K562 (cell line): ENCODE measurements around the gene PHF12. TPM values are rescaled to one million over a fixed set of nuclear protein-coding genes. Genes with fewer than 3 reads are reported as not detected.

Experiments used
- ATAC-seq: fragments of 200-7000 bp; cut with Tn5 transposase; 3 replicates; pipeline ENCODE4 v1.9.1; 2020; ENCODE audit warnings: moderate library complexity
- BruUV-seq: library from RNA; stranded (reverse); fragments of 400-500 nt; replicated peaks from 2 replicates; lab custom pipeline; 2021; lab: Mats Ljungman, UMichigan
- CTCF ChIA-PET: fragments of 300-600 bp; formaldehyde crosslinking; extraction: SDS; loops from one replicate; lab custom pipeline; 2021; ENCODE audit warnings: low intra/inter-chr PET ratio; lab: Yijun Ruan, JAX
- POLR2A ChIA-PET: fragments of 300-600, 350-650 bp; sonication (Branson Sonifier 250); formaldehyde crosslinking; extraction: SDS; loops from one replicate; lab custom pipeline; 2021; ENCODE audit warnings: antibody characterized with exemption, inconsistent platforms; lab: Yijun Ruan, JAX
- DNase-seq, 4 experiments: peaks; one replicate each; pipeline versions ENCODE4 v3.0.0 to v3.0.0-alpha.2; 2011 to 2018; ENCODE audit warnings: low spot score in 3 of 4, mixed read lengths in 3 of 4; ENCODE audit errors: extremely low read depth in 1 of 4
- FAIRE-seq: peaks from 2 replicates; lab custom pipeline; 2011; peaks lifted over from hg19 to GRCh38; lab: Jason Lieb, UNC
- H2AFZ ChIP-seq: 2 replicates; pipeline ENCODE4 v1.6.0; 2011; ENCODE audit warnings: low read depth, low read length, control low read depth, inconsistent platforms
- H3K27ac ChIP-seq: fragments of 200-600 bp; 3 replicates; pipeline ENCODE4 v1.8.0; 2011; ENCODE audit warnings: low read depth, mild to moderate bottlenecking, control low read depth, inconsistent platforms, low read length, moderate library complexity, mixed read lengths; ENCODE audit errors: extremely low read depth
- H3K27me3 ChIP-seq, 2 experiments: fragments of 300-600 bp in 1 of 2; 2 replicates in 1 of 2; 3 replicates in 1 of 2; pipeline versions ENCODE4 v1.6.0 to v1.8.0; 2011; ENCODE audit warnings: inconsistent platforms in 2 of 2, low read length in 2 of 2, mild to moderate bottlenecking in 1 of 2, mixed read lengths in 1 of 2, moderate library complexity in 1 of 2; ENCODE audit not compliant: control insufficient read depth in 2 of 2, insufficient read depth in 2 of 2
- H3K36me3 ChIP-seq: fragments of 300-600 bp; 3 replicates; pipeline ENCODE4 v1.8.0; 2011; ENCODE audit warnings: mild to moderate bottlenecking, low read length, inconsistent platforms; ENCODE audit not compliant: control insufficient read depth, insufficient read depth
- H3K4me1 ChIP-seq, 2 experiments: fragments of 200-600 bp in 1 of 2; replicated peaks in 1 of 2; 2 replicates in 1 of 2; 3 replicates in 1 of 2; pipeline versions ENCODE4 v1.5.1 to v1.8.0; 2011; ENCODE audit warnings: inconsistent platforms in 2 of 2, low read length in 2 of 2, mild to moderate bottlenecking in 1 of 2, mixed read lengths in 1 of 2, moderate library complexity in 1 of 2; ENCODE audit not compliant: control insufficient read depth in 2 of 2, insufficient read depth in 2 of 2
- H3K4me2 ChIP-seq: 2 replicates; pipeline ENCODE4 v1.6.1; 2011; ENCODE audit warnings: low read length, control low read depth, inconsistent platforms, mixed read lengths; ENCODE audit not compliant: insufficient read depth
- H3K4me3 ChIP-seq: fragments of 200-600 bp; sonication (generic), shearing (Covaris generic); 2 replicates; pipeline ENCODE4 v1.5.1; 2016; ENCODE audit warnings: control low read depth, inconsistent platforms
- H3K79me2 ChIP-seq: fragments of 200-600 bp; 3 replicates; pipeline ENCODE4 v1.8.0; 2011; ENCODE audit warnings: low read length, inconsistent platforms; ENCODE audit not compliant: control insufficient read depth, insufficient read depth
- H3K9ac ChIP-seq, 2 experiments: 2 replicates each; pipeline versions ENCODE4 v1.6.0 to v1.6.1; 2011; ENCODE audit warnings: low read depth in 2 of 2, low read length in 2 of 2, control low read depth in 1 of 2, inconsistent platforms in 1 of 2, mild to moderate bottlenecking in 1 of 2, mixed read lengths in 1 of 2; ENCODE audit not compliant: insufficient read depth in 1 of 2
- H3K9me1 ChIP-seq: one replicate; pipeline ENCODE4 v1.6.0; 2011; ENCODE audit warnings: inconsistent platforms, mild to moderate bottlenecking, low read length, moderate library complexity; ENCODE audit not compliant: control insufficient read depth, insufficient read depth
- H3K9me3 ChIP-seq: replicated peaks from 2 replicates; pipeline ENCODE4 v1.5.1; 2011; ENCODE audit warnings: low read depth, low read length, inconsistent platforms; ENCODE audit not compliant: control insufficient read depth, insufficient read depth
- H4K20me1 ChIP-seq: replicated peaks from 2 replicates; pipeline ENCODE4 v1.6.1; 2011; ENCODE audit warnings: low read length, inconsistent platforms, mixed read lengths; ENCODE audit not compliant: control insufficient read depth, insufficient read depth
- ARID1B ChIP-seq: fragments of 450-650 bp; IDR thresholded peaks from 2 replicates; pipeline ENCODE4 v1.6.1; 2016; ENCODE audit warnings: antibody characterized with exemption, mild to moderate bottlenecking, inconsistent platforms
- BRCA1 ChIP-seq, 2 experiments: fragments of 450-650 bp in 1 of 2; sonication (generic) in 1 of 2; formaldehyde crosslinking in 1 of 2; IDR thresholded peaks; 2 replicates each; pipeline versions ENCODE4 v1.5.0 to v1.6.1; 2017 to 2020; ENCODE audit warnings: mild to moderate bottlenecking in 1 of 2, missing genetic modification reagents in 1 of 2
- CEBPB ChIP-seq: fragments of 450-650 bp; IDR thresholded peaks from 2 replicates; pipeline ENCODE4 v1.6.1; 2016; ENCODE audit warnings: missing genetic modification characterization, missing compliant biosample characterization
- CEBPG ChIP-seq, 3 experiments: fragments of 200-800 bp in 1 of 3; sonication (Bioruptor generic) in 1 of 3; sonication (generic) in 1 of 3; formaldehyde crosslinking in 1 of 3; IDR thresholded peaks in 2 of 3; conservative IDR thresholded peaks in 1 of 3; 2 replicates each; pipeline versions ENCODE4 v1.6.1 to v1.8.0; 2016 to 2022; ENCODE audit warnings: missing compliant biosample characterization in 2 of 3, missing genetic modification characterization in 2 of 3, mild to moderate bottlenecking in 1 of 3, missing genetic modification reagents in 1 of 3
- KDM4B ChIP-seq, 2 experiments: fragments of 450-650 bp in 1 of 2; sonication (generic) in 1 of 2; IDR thresholded peaks; 2 replicates each; pipeline ENCODE4 v1.6.1; 2016 to 2017; ENCODE audit warnings: borderline replicate concordance in 2 of 2, antibody characterized with exemption in 1 of 2, low read depth in 1 of 2, mild to moderate bottlenecking in 1 of 2
- LCOR ChIP-seq: sonication (generic); formaldehyde crosslinking; IDR thresholded peaks from 2 replicates; pipeline ENCODE4 v1.8.0; 2022; ENCODE audit warnings: mild to moderate bottlenecking, missing genetic modification reagents
- MXI1 ChIP-seq: IDR thresholded peaks from 2 replicates; pipeline ENCODE4 v1.6.1; 2011; ENCODE audit warnings: low read depth, mild to moderate bottlenecking, improper control_type of control experiment, low read length
- NFXL1 ChIP-seq: fragments of 450-650 bp; formaldehyde crosslinking; IDR thresholded peaks from 2 replicates; pipeline ENCODE4 v1.4.0; 2021; ENCODE audit warnings: mild to moderate bottlenecking
- SOX6 ChIP-seq: fragments of 450-650 bp; IDR thresholded peaks from 2 replicates; pipeline ENCODE4 v1.6.1; 2014; ENCODE audit warnings: mild to moderate bottlenecking
- TCF3 ChIP-seq: sonication (generic); formaldehyde crosslinking; IDR thresholded peaks from 2 replicates; pipeline ENCODE4 v1.4.0; 2020; ENCODE audit warnings: mild to moderate bottlenecking, missing genetic modification reagents
- TEAD4 ChIP-seq, 2 experiments: sonication (generic) in 1 of 2; formaldehyde crosslinking in 1 of 2; IDR thresholded peaks; 2 replicates each; pipeline versions ENCODE4 v1.6.1 to v1.8.0; 2012 to 2022; ENCODE audit warnings: borderline replicate concordance in 1 of 2, inconsistent platforms in 1 of 2, low read length in 1 of 2, mild to moderate bottlenecking in 1 of 2, missing genetic modification reagents in 1 of 2
- ZC3H4 ChIP-seq: sonication (generic); formaldehyde crosslinking; IDR thresholded peaks from 2 replicates; pipeline ENCODE4 v1.9.0; 2021; ENCODE audit warnings: missing genetic modification reagents, borderline replicate concordance
- ZNF24 ChIP-seq: fragments of 450-650 bp; IDR thresholded peaks from 2 replicates; pipeline ENCODE4 v1.6.1; 2016
- WGBS: fragments of 100-300 bp; shearing (Covaris generic); methylation state at CpG from one replicate; pipeline ENCODE4 v1.1.6; 2016; ENCODE audit warnings: low coverage, mixed read lengths; ENCODE audit not compliant: insufficient coverage; ENCODE audit errors: missing lambda C conversion rate; 5-methylcytosine and 5-hydroxymethylcytosine counted together
- in situ Hi-C: fragments of 300-500 bp; cut with MboI; formaldehyde crosslinking; loops from 4 replicates; pipeline ENCODE4 v1.15.0; 2018; ENCODE audit warnings: inconsistent platforms, mixed read lengths
- intact Hi-C: fragments of 100-400 bp; cut with micrococcal nuclease; formaldehyde crosslinking; loops from 2 replicates; pipeline ENCODE4 v1.14.2; 2022
- polyA plus RNA-seq, 8 experiments: library from polyadenylated mRNA; depleted of rRNA in 4 of 8; stranded (reverse) in 5 of 8; unstranded in 3 of 8; fragments of >200 nt; fragmentation: Nextera tagmentation in 2 of 8; fragmentation: Illumina TruSeq in 1 of 8; extraction: Ambion mirVana in 2 of 8; extraction: Trizol in 1 of 8; gene quantifications; 2 replicates each; pipeline versions ENCODE4 v1.2.1 to v1.2.3, GENCODE V29; 2011 to 2014; ENCODE audit warnings: inconsistent platforms in 1 of 8, missing spikeins in 1 of 8
- total RNA-seq, 7 experiments: library from RNA; depleted of rRNA in 6 of 7; stranded (reverse); fragments of >200 nt in 6 of 7; fragmentation: Illumina TruSeq in 2 of 7; extraction: Trizol in 2 of 7; gene quantifications; 2 replicates each; pipeline versions ENCODE4 v1.2.1 to v1.2.3, GENCODE V29; 2011 to 2021; ENCODE audit warnings: low replicate concordance in 1 of 7
- TF ChIP-seq, protein P1 (sequence below), 2 experiments: fragments of 450-650 bp in 1 of 2; IDR thresholded peaks; 2 replicates each; pipeline ENCODE4 v1.6.1; 2011 to 2017; ENCODE audit warnings: low read depth in 2 of 2, antibody characterized with exemption in 1 of 2, borderline replicate concordance in 1 of 2, low read length in 1 of 2, mild to moderate bottlenecking in 1 of 2, mixed read lengths in 1 of 2; ENCODE audit not compliant: control insufficient read depth in 1 of 2
- TF ChIP-seq, protein P2 (sequence below): fragments of 250-450 bp; sonication (Bioruptor Pico); IDR thresholded peaks from 2 replicates; pipeline ENCODE4 v1.4.0; 2020; ENCODE audit warnings: mild to moderate bottlenecking, moderate library complexity

Gene PHF12
- total and polyA plus RNA-seq, 9 of the 15 experiments (the other 6 are each of a cell fraction or from before 2014, with no cell fraction given): 0.82 to 31.3 (median 13.5) TPM

DNA sequence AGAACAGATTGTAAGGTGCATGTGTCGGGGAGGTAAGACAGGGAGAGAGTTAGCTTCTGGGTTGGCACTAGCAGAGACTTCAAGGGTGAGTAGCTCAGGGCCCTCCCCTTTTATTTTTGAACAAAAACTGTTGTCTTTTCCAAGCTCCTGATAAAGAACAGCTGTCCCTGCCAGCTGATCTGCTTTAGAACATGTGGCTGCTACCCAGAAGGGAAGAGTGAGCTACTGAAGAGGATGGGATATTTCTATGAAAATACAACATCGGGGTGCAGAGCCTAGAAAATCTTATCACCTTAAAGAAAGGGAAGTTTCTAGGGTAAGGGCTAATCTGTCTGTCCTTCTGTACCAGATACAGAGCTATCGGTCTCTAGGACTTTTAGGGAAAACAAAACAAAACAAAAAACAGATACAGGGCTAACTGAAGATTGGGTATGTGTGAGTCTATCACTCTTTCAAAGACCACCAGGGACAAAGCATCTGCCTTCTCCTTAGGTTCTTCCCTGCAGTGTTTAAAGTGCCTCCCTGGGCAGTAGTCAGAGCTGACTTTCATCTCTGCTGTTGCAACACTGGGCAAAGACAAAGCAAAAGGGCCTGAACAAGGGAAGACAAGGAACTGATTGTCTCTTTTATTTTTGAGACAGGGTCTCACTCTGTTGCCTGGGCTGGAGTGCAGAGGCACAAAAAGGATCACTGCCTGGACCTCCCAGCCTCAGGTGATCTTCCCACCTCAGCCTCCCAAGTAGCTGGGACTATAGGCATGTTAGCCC is 43.4 kb downstream of the PHF12 start:
- in situ Hi-C loops: no loop called here
- POLR2A ChIA-PET: interaction anchor here (0.6 to 4.3 kb wide), 24 partner anchors 10 to 329 kb away, joined by 3 to 36 read pairs (median 4); partner anchors contain the start of genes FLOT2, NEK8, RPL23A and TLCD1
- no peak for FAIRE-seq
- TF ChIP-seq SOX6 (peak; percentile 55), TEAD4 (IDR thresholded peaks at IDR 0.05; ENCODE audit: low read length) (peak; percentile 35; the same call in 1 of the 2 replicates), TEAD4 (CRISPR knock-in tag; IDR thresholded peaks at IDR 0.05; ENCODE audit: borderline replicate concordance) (no peak), CEBPG (CRISPR knock-in tag; IDR thresholded peaks at IDR 0.05) (peak; percentile 38; the same call in 1 of the 2 replicates), CEBPG (tag; conservative IDR thresholded peaks at IDR 0.05 in 1 of 2, IDR thresholded peaks at IDR 0.05 in 1 of 2) (no peak), NFXL1 (CRISPR knock-in tag) (no peak), ZC3H4 (CRISPR knock-in tag) (no peak), CEBPB (peak; percentile 66), ZNF24 (no peak), TCF3 (CRISPR knock-in tag) (peak; percentile 61), BRCA1 (IDR thresholded peaks at IDR 0.05) (no peak), BRCA1 (CRISPR knock-in tag; IDR thresholded peaks at IDR 0.05) (no peak), MXI1 (peak; percentile 73), LCOR (no peak), KDM4B (IDR thresholded peaks at IDR 0.05; ENCODE audit: borderline replicate concordance in 2 of 2, low read depth in 1 of 2) (no peak), ARID1B (peak; percentile 68)
- TF ChIP-seq, protein P1, sequence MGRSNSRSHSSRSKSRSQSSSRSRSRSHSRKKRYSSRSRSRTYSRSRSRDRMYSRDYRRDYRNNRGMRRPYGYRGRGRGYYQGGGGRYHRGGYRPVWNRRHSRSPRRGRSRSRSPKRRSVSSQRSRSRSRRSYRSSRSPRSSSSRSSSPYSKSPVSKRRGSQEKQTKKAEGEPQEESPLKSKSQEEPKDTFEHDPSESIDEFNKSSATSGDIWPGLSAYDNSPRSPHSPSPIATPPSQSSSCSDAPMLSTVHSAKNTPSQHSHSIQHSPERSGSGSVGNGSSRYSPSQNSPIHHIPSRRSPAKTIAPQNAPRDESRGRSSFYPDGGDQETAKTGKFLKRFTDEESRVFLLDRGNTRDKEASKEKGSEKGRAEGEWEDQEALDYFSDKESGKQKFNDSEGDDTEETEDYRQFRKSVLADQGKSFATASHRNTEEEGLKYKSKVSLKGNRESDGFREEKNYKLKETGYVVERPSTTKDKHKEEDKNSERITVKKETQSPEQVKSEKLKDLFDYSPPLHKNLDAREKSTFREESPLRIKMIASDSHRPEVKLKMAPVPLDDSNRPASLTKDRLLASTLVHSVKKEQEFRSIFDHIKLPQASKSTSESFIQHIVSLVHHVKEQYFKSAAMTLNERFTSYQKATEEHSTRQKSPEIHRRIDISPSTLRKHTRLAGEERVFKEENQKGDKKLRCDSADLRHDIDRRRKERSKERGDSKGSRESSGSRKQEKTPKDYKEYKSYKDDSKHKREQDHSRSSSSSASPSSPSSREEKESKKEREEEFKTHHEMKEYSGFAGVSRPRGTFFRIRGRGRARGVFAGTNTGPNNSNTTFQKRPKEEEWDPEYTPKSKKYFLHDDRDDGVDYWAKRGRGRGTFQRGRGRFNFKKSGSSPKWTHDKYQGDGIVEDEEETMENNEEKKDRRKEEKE (IDR thresholded peaks at IDR 0.05; ENCODE audit: borderline replicate concordance in 1 of 2, control insufficient read depth in 1 of 2, low read depth in 2 of 2, low read length in 1 of 2): no peak
- TF ChIP-seq, protein P2, sequence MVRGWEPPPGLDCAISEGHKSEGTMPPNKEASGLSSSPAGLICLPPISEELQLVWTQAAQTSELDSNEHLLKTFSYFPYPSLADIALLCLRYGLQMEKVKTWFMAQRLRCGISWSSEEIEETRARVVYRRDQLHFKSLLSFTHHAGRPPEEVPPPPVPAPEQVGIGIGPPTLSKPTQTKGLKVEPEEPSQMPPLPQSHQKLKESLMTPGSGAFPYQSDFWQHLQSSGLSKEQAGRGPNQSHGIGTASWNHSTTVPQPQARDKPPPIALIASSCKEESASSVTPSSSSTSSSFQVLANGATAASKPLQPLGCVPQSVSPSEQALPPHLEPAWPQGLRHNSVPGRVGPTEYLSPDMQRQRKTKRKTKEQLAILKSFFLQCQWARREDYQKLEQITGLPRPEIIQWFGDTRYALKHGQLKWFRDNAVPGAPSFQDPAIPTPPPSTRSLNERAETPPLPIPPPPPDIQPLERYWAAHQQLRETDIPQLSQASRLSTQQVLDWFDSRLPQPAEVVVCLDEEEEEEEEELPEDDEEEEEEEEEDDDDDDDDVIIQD (CRISPR knock-in tag): no peak

More for the DNA sequence above, 43.4 kb downstream of the PHF12 start:
- Histone ChIP-seq H3K4me3 (no peak overlapping the region), H3K27me3 (no peaks in the 10 kb centered on the region), H3K27ac (peak overlapping the region; percentile 42; the same call in 1 of the 3 replicates), H2AFZ (0 out of 2 replicates have a peak overlapping the region, but pooled peaks have one; percentile 5), H3K9ac (peak overlapping the region in 1 of 2 experiments; percentile 40; a peak in 1 of 4 replicates), H4K20me1 (peaks cover 11% of the 10 kb centered on the region; the same call in 1 of the 2 replicates), H3K9me1 (peaks cover 5% of the 10 kb centered on the region), H3K36me3 (peaks cover 76% of the 10 kb centered on the region), H3K4me2 (peak overlapping the region; percentile 71), H3K4me1 (peaks cover 62 to 70% of the 10 kb centered on the region in 2 experiments), H3K79me2 (peaks cover 9% of the 10 kb centered on the region; the same call in 2 of the 3 replicates), H3K9me3 (no peaks in the 10 kb centered on the region)
- CTCF ChIA-PET: no interaction called here
- BruUV-seq: no TSS peak
- DNase-seq (peak in 2 of 4 experiments; percentile 35 to 45), ATAC-seq (no peak)
- WGBS: 25% methylated on average over 3 of the region's 3 CpGs
- intact Hi-C loops: loop anchor here (10.0 kb wide), 1 partner anchor 313 kb away; the partner anchor contains the start of gene SPAG5
